HepG2 (cell line): ENCODE measurements around the gene CDT1. TPM values are rescaled to one million over a fixed set of nuclear protein-coding genes. Genes with fewer than 3 reads are reported as not detected.

ENCODE experiments used
- BORCS8-MEF2B ChIP-seq: sonication (generic); formaldehyde crosslinking; IDR thresholded peaks from 2 replicates; pipeline ENCODE4 v1.8.0; 2022; ENCODE audit warnings: mild to moderate bottlenecking, missing genetic modification reagents
- KDM6A ChIP-seq: IDR thresholded peaks from 2 replicates; pipeline ENCODE4 v1.6.1; 2016; ENCODE audit warnings: low read depth
- NFYC ChIP-seq: IDR thresholded peaks from 2 replicates; pipeline ENCODE4 v1.6.1; 2016; ENCODE audit warnings: missing genetic modification reagents, missing compliant biosample characterization
- RCOR2 ChIP-seq: IDR thresholded peaks from 2 replicates; pipeline ENCODE4 v1.6.1; 2016; ENCODE audit warnings: missing biosample characterization, missing genetic modification reagents
- SATB2 ChIP-seq: sonication (generic); formaldehyde crosslinking; IDR thresholded peaks from 2 replicates; pipeline ENCODE4 v1.5.0; 2020; ENCODE audit warnings: missing genetic modification reagents
- SNAPC2 ChIP-seq: sonication (generic); formaldehyde crosslinking; IDR thresholded peaks from 2 replicates; pipeline ENCODE4 v1.8.1; 2022; ENCODE audit warnings: mild to moderate bottlenecking, missing genetic modification reagents
- SP4 ChIP-seq: sonication (generic); formaldehyde crosslinking; IDR thresholded peaks from 2 replicates; pipeline ENCODE4 v1.8.1; 2023; ENCODE audit warnings: mild to moderate bottlenecking, missing genetic modification reagents
- SRY ChIP-seq: sonication (generic); formaldehyde crosslinking; IDR thresholded peaks from 2 replicates; pipeline ENCODE4 v1.8.0; 2022; ENCODE audit warnings: mild to moderate bottlenecking, missing genetic modification reagents
- STAT5B ChIP-seq: sonication (generic); formaldehyde crosslinking; IDR thresholded peaks from 2 replicates; pipeline ENCODE4 v1.4.0; 2020; ENCODE audit warnings: missing genetic modification reagents
- ZFP41 ChIP-seq: sonication (generic); formaldehyde crosslinking; IDR thresholded peaks from 2 replicates; pipeline ENCODE4 v1.4.0; 2020; ENCODE audit warnings: mild to moderate bottlenecking, missing genetic modification reagents, borderline replicate concordance
- ZNF570 ChIP-seq: sonication (generic); formaldehyde crosslinking; IDR thresholded peaks from 2 replicates; pipeline ENCODE4 v1.4.0; 2020; ENCODE audit warnings: mild to moderate bottlenecking, missing genetic modification reagents, borderline replicate concordance
- ZSCAN25 ChIP-seq: sonication (generic); formaldehyde crosslinking; IDR thresholded peaks from 2 replicates; pipeline ENCODE4 v1.8.0; 2022; ENCODE audit warnings: mild to moderate bottlenecking, missing genetic modification reagents
- ZSCAN30 ChIP-seq: sonication (generic); formaldehyde crosslinking; IDR thresholded peaks from 2 replicates; pipeline ENCODE4 v1.5.0; 2020; ENCODE audit warnings: mild to moderate bottlenecking, missing genetic modification reagents
- polyA plus RNA-seq, 8 experiments: library from polyadenylated mRNA; depleted of rRNA in 3 of 8; stranded (reverse) in 7 of 8; unstranded in 1 of 8; fragments of >200 nt; fragmentation: Illumina TruSeq in 4 of 8; extraction: Trizol in 4 of 8; gene quantifications; 2 replicates each; pipeline versions ENCODE4 v1.2.1 to v1.2.3, GENCODE V29; 2011 to 2016; ENCODE audit warnings: low read depth in 4 of 8, missing spikeins in 1 of 8, mixed read lengths in 1 of 8; ENCODE audit not compliant: insufficient read depth in 1 of 8
- total RNA-seq, 5 experiments: library from RNA; depleted of rRNA; stranded (reverse); fragments of >200 nt; fragmentation: Illumina TruSeq; extraction: Trizol; gene quantifications; 2 replicates each; pipeline ENCODE4 v1.2.3, GENCODE V29; 2016; ENCODE audit warnings: low read depth in 1 of 5
- TF ChIP-seq, protein P1 (sequence below): sonication (generic); formaldehyde crosslinking; IDR thresholded peaks from 2 replicates; pipeline ENCODE4 v1.5.0; 2020; ENCODE audit warnings: mild to moderate bottlenecking, missing genetic modification reagents, borderline replicate concordance
- TF ChIP-seq, protein P2 (sequence below): sonication (generic); formaldehyde crosslinking; IDR thresholded peaks from 2 replicates; pipeline ENCODE4 v1.4.0; 2020; ENCODE audit warnings: missing genetic modification reagents
- TF ChIP-seq, protein P3 (sequence below): sonication (generic); formaldehyde crosslinking; IDR thresholded peaks from 2 replicates; pipeline ENCODE4 v1.8.1; 2023; ENCODE audit warnings: mild to moderate bottlenecking, inconsistent platforms, moderate library complexity, missing genetic modification reagents, borderline replicate concordance
- TF ChIP-seq, protein P4 (sequence below): sonication (generic); formaldehyde crosslinking; IDR thresholded peaks from 2 replicates; pipeline ENCODE4 v1.5.1; 2020; ENCODE audit warnings: missing genetic modification reagents, mild to moderate bottlenecking, borderline replicate concordance

CDT1 gene
- total and polyA plus RNA-seq, 2 of the 13 experiments (the other 11 are each of a cell fraction or from before 2014, with no cell fraction given), result 23.1 to 23.8 TPM

DNA sequence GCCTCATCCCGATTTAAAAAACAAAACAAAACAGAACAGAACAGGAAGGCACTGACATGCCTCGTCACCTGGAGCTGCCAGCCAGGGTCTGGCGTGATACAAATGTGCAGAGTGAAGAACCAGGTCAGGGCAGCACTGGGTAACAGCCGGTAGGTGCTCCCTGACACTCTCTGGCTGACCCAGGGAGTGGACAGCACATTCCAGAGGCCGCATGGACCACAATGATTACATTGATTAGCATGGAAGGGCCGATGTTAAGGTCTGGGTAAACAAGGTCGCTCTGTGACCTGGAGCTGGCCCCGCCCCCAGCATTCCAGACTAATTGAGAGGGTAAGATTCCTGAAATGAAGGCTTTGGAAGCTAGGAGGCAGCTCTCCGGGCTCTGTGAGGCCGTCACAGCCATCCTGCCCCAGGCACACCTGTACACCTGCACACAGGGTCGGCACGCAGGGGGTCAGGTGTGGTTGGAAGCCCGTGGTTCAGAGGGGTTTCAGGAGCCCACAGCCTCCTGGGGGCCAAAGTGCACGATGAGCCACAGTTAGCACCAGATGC lies 40.0 kb upstream of the CDT1 start (continued):
- TF ChIP-seq, protein P1, sequence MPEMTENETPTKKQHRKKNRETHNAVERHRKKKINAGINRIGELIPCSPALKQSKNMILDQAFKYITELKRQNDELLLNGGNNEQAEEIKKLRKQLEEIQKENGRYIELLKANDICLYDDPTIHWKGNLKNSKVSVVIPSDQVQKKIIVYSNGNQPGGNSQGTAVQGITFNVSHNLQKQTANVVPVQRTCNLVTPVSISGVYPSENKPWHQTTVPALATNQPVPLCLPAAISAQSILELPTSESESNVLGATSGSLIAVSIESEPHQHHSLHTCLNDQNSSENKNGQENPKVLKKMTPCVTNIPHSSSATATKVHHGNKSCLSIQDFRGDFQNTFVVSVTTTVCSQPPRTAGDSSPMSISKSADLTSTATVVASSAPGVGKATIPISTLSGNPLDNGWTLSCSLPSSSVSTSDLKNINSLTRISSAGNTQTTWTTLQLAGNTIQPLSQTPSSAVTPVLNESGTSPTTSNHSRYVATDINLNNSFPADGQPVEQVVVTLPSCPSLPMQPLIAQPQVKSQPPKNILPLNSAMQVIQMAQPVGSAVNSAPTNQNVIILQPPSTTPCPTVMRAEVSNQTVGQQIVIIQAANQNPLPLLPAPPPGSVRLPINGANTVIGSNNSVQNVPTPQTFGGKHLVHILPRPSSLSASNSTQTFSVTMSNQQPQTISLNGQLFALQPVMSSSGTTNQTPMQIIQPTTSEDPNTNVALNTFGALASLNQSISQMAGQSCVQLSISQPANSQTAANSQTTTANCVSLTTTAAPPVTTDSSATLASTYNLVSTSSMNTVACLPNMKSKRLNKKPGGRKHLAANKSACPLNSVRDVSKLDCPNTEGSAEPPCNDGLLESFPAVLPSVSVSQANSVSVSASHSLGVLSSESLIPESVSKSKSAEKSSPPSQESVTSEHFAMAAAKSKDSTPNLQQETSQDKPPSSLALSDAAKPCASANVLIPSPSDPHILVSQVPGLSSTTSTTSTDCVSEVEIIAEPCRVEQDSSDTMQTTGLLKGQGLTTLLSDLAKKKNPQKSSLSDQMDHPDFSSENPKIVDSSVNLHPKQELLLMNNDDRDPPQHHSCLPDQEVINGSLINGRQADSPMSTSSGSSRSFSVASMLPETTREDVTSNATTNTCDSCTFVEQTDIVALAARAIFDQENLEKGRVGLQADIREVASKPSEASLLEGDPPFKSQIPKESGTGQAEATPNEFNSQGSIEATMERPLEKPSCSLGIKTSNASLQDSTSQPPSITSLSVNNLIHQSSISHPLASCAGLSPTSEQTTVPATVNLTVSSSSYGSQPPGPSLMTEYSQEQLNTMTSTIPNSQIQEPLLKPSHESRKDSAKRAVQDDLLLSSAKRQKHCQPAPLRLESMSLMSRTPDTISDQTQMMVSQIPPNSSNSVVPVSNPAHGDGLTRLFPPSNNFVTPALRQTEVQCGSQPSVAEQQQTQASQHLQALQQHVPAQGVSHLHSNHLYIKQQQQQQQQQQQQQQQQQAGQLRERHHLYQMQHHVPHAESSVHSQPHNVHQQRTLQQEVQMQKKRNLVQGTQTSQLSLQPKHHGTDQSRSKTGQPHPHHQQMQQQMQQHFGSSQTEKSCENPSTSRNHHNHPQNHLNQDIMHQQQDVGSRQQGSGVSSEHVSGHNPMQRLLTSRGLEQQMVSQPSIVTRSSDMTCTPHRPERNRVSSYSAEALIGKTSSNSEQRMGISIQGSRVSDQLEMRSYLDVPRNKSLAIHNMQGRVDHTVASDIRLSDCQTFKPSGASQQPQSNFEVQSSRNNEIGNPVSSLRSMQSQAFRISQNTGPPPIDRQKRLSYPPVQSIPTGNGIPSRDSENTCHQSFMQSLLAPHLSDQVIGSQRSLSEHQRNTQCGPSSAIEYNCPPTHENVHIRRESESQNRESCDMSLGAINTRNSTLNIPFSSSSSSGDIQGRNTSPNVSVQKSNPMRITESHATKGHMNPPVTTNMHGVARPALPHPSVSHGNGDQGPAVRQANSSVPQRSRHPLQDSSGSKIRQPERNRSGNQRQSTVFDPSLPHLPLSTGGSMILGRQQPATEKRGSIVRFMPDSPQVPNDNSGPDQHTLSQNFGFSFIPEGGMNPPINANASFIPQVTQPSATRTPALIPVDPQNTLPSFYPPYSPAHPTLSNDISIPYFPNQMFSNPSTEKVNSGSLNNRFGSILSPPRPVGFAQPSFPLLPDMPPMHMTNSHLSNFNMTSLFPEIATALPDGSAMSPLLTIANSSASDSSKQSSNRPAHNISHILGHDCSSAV (CRISPR knock-in tag), result no peak
- TF ChIP-seq ZSCAN25 (CRISPR knock-in tag) (0 out of 2 replicates have a peak, but pooled peaks have one; percentile 54), ZNF570 (CRISPR knock-in tag) (no peak), SNAPC2 (CRISPR knock-in tag) (no peak), BORCS8-MEF2B (CRISPR knock-in tag) (no peak), KDM6A (CRISPR knock-in tag) (peak; percentile 55; the same call in 1 of the 2 replicates), SATB2 (no peak), SRY (CRISPR knock-in tag) (no peak; the same call in 1 of the 2 replicates), NFYC (CRISPR knock-in tag) (peak; percentile 18; the same call in 1 of the 2 replicates), RCOR2 (CRISPR knock-in tag) (peak; percentile 93), ZSCAN30 (CRISPR knock-in tag) (no peak), ZFP41 (CRISPR knock-in tag) (no peak), STAT5B (CRISPR knock-in tag) (no peak), SP4 (CRISPR knock-in tag) (peak; percentile 75)
- TF ChIP-seq, protein P2, sequence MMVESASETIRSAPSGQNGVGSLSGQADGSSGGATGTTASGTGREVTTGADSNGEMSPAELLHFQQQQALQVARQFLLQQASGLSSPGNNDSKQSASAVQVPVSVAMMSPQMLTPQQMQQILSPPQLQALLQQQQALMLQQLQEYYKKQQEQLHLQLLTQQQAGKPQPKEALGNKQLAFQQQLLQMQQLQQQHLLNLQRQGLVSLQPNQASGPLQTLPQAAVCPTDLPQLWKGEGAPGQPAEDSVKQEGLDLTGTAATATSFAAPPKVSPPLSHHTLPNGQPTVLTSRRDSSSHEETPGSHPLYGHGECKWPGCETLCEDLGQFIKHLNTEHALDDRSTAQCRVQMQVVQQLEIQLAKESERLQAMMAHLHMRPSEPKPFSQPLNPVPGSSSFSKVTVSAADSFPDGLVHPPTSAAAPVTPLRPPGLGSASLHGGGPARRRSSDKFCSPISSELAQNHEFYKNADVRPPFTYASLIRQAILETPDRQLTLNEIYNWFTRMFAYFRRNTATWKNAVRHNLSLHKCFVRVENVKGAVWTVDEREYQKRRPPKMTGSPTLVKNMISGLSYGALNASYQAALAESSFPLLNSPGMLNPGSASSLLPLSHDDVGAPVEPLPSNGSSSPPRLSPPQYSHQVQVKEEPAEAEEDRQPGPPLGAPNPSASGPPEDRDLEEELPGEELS (CRISPR knock-in tag), result peak; percentile 98
- TF ChIP-seq, protein P3, sequence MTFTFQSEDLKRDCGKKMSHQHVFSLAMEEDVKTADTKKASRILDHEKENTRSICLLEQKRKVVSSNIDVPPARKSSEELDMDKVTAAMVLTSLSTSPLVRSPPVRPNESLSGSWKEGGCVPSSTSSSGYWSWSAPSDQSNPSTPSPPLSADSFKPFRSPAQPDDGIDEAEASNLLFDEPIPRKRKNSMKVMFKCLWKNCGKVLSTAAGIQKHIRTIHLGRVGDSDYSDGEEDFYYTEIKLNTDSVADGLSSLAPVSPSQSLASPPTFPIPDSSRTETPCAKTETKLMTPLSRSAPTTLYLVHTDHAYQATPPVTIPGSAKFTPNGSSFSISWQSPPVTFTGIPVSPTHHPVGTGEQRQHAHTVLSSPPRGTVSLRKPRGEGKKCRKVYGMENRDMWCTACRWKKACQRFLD (CRISPR knock-in tag), result no peak
- TF ChIP-seq, protein P4, sequence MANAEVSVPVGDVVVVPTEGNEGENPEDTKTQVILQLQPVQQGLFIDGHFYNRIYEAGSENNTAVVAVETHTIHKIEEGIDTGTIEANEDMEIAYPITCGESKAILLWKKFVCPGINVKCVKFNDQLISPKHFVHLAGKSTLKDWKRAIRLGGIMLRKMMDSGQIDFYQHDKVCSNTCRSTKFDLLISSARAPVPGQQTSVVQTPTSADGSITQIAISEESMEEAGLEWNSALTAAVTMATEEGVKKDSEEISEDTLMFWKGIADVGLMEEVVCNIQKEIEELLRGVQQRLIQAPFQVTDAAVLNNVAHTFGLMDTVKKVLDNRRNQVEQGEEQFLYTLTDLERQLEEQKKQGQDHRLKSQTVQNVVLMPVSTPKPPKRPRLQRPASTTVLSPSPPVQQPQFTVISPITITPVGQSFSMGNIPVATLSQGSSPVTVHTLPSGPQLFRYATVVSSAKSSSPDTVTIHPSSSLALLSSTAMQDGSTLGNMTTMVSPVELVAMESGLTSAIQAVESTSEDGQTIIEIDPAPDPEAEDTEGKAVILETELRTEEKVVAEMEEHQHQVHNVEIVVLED (CRISPR knock-in tag), result peak; percentile 57; the same call in 1 of the 2 replicates
